ENCODE data around the gene CEBPA.

Gene CEBPA

DNA sequence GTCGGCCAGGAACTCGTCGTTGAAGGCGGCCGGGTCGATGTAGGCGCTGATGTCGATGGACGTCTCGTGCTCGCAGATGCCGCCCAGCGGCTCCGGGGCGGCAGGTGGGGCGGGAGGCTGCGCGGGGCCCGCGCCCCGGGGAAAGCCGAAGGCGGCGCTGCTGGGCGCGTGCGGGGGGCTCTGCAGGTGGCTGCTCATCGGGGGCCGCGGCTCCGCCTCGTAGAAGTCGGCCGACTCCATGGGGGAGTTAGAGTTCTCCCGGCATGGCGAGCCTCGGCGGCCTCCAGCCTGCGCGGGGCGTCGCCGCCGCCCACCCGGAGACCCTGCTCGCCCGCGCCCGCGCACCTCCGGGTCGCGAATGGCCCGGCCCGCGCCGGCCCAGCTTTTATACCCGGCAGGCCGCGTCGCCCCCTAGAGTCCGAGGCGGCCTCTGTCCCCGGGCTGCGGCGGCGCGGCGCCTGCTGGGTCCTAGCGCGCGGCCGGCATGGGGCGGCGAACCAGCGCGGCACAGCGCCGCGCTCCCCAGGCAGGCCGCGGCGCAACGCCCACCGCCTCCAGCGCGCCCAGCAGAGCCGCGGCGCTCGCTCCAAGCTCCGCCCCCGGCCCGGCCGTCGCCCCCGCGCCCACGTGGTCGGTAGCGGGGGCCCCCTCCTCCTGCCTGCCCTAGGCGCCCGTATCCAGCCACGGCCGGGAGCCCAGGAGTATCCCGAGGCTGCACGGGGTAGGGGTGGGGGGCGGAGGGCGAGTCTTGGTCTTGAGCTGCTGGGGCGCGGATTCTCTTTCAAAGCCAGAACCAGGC lies at the start of gene CEBPA:
CEBPA (minus strand) TSS at position 360 of the 799 bp plus-strand sequence; CDS start at position 240, 120 bp downstream.
- DNase-seq: peak; percentile 56 to 74

DNA sequence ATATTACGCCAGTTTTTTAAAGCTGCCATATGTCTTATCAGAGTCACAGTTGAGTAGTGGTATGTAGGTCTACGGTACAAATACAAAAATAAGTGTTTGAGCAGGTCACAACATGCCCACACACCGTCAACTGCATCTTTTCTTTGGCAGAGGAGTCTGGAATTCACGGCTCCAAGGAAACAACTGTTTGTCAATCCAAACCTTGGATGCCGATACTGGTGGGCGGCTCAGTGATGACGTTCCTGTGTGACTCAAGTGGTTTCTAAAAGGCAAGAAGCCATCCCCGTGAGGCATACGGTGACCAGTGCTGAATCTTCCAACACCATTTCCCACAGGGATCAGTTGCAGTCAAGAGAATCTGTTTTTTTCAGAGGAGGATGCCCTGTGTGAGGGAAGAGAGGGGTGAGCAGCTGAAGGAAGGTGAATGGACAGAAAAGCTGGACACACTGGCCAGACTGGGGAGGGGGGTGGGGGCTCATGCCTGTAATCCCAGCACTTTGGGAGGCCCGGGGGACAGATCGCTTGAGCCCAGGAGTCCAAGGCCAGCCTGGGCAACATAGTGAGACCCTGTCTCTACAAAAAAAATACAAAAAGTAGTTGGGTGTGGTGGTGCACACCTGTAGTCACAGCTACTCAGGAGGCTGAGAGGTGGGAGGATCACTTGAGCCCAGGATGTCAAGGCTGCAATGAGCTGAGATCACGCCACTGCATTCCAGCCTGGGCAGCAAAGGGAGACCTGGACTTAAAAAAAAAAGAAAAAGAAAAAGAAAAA lies 48.4 kb upstream of the CEBPA start:
- DNase-seq: no peak

DNA sequence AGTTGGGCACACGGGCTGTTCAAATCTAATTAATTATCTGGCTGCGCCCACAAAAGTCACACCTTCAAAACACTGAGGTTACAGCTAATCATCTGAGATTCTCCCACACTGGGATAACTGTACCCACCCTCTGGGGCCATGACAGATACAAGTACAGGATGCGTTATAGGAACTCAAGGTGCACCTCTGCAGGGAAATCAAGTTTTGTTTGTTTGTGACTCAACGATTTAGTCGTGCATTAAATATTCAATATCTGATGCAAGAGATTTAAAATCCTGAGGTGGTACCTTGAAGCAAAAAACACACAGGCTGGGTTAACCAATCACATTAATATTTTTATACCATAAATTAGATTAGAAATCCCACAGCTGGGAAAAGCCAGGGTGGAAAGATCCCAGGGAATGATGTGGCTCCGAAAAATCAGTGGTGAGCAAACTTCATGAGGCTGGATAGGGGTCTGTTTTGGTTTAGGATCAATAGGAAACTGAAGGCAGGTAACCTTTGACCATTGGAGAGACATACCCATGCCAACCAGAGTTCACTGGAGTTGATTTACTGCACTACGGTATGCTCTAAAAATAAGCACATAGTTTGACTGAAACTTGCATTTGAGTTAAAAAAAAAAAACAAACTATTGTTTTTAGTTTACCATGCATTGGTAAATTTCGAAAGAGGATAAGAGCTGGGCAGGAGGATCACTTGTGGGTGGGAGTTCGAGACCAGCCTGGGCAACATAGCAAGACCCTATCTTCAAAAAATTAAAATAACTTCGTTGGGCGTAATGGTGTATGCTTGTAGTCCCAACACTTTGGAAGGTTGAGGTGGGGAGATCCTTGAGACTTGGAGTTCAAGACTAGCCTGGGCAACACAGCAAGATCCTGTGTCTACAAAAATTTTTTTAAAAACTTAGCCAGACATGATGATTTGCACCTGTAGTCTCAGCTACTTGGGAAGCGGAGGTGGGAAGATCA lies 47.3 kb upstream of the CEBPA start:
- no peak for DNase-seq

GRCh38 chr19:33348301-33349010 lies 46.1 kb upstream of the CEBPA start:
- DNase-seq: no peak

DNA sequence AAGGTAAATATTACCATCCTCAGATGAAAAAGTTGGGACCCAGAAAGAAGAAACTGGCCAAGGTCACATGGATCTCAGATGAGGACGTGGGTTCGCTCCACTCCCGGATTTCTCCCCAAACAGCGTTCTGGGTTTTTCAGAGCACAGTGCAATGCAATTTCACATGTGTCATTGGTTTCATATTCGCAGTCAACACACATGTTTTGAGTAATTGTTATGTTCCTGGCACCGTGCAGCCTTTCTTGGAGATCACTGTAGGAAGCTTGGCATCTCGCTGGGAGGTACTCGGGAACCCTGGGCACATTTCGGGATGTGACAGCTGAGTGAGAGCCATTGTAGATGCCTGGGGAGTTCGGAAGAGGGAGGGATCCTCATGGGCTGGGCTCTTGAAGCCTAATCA lies 45.0 kb upstream of the CEBPA start:
- DNase-seq: no peak

GRCh38 chr19:33346665-33347064 lies 44.3 kb upstream of the CEBPA start:
- DNase-seq: no peak

- DNase-seq: no peak
These were observed 42.8 kb upstream of the CEBPA start for GRCh38 chr19:33345163-33345562.

GRCh38 chr19:33344573-33344925 lies 42.2 kb upstream of the CEBPA start:
- DNase-seq: no peak

GRCh38 chr19:33343859-33344572 lies 41.7 kb upstream of the CEBPA start:
- no peak for DNase-seq

- no peak for DNase-seq
These were observed 41.0 kb upstream of the CEBPA start for GRCh38 chr19:33343301-33343700.

DNA sequence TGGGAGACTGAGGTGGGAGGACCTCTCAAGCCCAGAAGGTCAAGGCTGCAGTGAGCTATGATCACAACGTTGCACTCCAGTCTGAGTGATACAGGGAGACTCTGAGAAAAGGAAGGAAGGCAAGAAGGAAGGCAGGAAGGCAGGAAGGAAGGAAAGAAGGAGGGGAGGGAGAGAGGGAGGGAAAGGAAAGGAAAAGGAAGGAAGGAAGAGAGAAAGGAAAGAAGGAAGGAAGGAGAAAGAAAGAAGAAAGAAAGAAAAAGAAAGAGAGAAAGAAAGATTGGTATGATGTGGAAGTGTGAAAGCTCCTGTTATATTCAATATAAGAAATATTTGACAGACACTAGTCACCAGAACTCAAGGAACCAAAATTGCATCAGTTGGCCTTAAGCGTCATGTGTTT lies 38.7 kb upstream of the CEBPA start:
- no peak for DNase-seq

DNA sequence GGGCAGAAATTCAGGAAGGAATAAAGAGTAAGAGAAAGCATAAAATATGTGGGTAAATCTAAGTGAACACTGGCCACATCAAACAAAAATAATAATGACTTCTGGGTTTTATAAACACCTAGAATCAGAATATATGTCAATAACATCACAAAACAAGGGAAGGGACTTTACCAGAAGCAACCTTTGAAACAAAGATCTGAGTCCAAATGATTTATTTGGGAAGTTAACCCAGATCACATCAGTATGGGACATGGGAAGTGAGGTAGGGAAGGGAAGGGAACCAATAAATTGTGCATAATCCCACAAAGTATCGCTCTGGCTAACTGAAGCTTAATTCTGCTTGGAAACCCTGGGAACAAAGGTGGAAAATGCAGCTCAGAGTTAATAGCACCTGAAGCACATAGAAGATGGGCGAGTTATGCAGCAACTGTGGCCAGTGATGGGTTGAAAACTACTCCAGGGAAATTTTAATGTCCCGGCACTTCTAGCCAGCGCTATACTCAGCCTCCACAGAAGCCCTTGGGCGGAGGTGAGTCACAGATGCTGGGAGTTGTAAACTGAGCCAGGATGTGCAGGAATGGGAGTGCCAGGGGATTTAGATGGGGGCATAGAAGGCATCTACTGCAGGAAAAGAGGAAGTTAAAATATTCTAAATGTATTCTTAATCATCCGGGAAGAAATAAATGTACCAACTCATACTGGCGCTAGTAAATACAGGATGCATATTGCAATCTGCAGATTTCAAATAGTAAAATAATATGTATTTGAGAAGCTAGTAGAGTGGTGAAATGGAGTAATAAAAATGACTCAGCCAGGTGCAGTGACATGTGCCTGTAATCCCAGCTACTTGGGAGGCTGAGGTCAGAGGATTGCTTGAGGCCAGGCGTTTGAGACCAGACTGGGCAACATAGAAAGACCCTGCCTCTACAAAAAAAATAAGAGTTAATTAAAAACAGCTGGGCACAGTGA lies 37.0 kb upstream of the CEBPA start:
- no peak for DNase-seq

GRCh38 chr19:33335446-33335845 lies 33.1 kb upstream of the CEBPA start:
- no peak for DNase-seq

GRCh38 chr19:33334271-33334670 lies 31.9 kb upstream of the CEBPA start:
- DNase-seq: no peak

- no peak for DNase-seq
These were observed 31.3 kb upstream of the CEBPA start for GRCh38 chr19:33333642-33334041.

DNA sequence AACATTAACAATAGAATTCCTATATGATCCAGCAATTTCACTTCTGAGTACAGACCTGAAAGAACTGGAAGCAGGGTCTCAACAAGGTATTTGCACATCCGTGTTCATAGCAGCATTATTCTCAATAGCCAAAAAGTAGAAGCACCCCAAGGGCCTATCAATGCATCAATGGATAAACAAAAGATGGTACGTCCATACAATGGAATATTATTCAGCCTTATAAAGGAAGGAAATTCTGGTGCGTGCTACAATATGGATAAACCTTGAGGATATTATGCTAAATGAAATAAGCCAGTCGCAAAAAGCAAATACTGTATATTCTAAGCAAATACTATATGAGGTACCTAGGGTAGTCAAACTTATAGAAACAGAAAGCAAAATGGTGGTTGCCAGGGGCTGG lies 30.8 kb upstream of the CEBPA start:
- DNase-seq: no peak

DNA sequence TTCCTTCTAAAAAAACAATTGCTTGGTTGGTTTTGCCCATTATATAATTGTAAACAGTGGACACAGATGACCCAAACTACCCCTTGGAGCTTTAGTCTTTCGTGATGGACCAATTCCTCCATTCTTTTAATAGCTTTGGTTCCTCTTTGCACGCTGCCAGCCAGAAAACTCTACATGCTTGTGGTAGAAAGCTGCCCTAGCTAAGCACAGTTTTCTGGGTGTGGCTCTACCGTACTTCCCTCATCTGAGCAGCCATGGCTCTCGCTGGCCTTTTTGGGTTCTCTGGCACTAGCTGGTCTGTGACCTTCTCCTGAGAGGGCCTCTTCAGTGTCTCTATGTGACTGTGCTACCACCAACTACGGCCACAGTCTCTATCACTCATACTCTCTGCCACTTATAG lies 29.9 kb upstream of the CEBPA start:
- DNase-seq: no peak

GRCh38 chr19:33329736-33330135 lies 27.4 kb upstream of the CEBPA start:
- no peak for DNase-seq

DNA sequence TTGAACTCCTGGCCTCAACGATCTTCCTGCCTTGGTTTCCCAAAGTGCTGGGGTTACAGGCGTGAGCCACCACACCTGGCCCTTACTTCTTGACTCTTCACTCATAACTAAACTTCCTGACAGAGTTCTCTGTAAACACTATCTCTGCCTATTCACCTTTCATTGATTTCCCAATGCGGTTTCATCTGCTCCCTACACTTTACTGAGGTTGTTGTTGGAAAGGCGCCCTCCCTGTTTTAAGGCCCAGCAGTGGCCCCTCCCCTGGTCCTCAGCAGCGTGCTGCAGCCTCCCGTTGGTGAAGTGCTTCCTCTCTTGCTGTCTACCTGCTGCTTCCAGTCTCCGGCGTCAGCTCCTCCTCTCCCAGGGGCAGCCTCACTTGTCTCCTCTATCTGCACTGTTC lies 26.7 kb upstream of the CEBPA start:
- no peak for DNase-seq

GRCh38 chr19:33325920-33326319 lies 23.6 kb upstream of the CEBPA start:
- no peak for DNase-seq

DNA sequence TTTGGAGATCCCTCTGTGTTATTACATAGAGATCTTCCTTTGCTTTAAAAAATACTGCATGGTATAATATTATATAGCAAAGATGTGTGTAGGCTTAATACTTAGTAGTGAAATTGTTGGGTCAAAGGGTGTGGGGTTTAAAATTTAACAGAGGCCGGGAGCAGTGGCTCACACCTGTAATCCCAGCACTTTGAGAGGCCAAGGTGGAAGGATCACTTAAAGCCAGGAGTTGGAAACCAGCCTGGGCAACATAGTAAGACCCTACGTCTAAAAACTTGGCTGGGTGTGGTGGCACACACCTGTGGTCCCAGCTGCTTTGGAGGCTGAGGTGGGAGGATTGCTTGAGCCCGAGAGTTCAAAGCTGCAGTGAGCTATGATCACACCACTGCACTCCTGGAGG lies 22.3 kb upstream of the CEBPA start:
- DNase-seq: no peak

All from stimulated activated CD4-positive, alpha-beta T cell treated with anti-CD3 and anti-CD28 coated beads, Interleukin-2, amount 100 ng/mL, for 24 hours (primary cell).